SU-DHL-6 (cell line): ENCODE results near the gene MAP7D2.

Source experiments
- EZH2phosphoT487 ChIP-seq: fragments of 200-600 bp; sonication (generic), shearing (Covaris generic); conservative IDR thresholded peaks from 2 replicates; pipeline ENCODE4 v1.6.1; 2018; ENCODE audit warnings: mild to moderate bottlenecking, antibody characterized with exemption, low read length, moderate library complexity, mixed read lengths
- TF ChIP-seq, protein P1 (sequence below): fragments of 200-600 bp; sonication (generic); IDR thresholded peaks from one replicate; pipeline ENCODE4 v1.5.1; 2017; ENCODE audit warnings: antibody characterized with exemption, mild to moderate bottlenecking, low read length, moderate library complexity; ENCODE audit not compliant: insufficient read depth, poor library complexity, severe bottlenecking

DNA sequence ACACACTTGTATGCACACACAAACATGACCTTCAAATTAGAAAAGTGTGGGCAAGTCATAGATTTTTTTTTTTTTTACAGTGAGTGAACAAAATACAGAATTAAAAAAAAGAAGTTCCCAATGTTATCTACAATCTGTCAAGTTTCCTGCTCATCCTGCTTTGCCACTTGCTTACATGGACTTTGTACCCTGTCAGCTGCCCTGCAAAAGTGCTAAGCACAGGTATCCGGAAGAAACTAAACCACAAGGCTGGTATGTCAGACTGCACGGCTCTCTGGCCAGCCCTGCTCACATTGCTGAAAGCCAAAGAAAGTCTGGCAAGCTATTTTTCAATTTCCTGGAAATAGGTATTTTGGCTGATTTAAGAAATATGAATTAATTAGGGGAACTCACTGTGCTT, 87.0 kb downstream of the MAP7D2 start:
- TF ChIP-seq, protein P1, sequence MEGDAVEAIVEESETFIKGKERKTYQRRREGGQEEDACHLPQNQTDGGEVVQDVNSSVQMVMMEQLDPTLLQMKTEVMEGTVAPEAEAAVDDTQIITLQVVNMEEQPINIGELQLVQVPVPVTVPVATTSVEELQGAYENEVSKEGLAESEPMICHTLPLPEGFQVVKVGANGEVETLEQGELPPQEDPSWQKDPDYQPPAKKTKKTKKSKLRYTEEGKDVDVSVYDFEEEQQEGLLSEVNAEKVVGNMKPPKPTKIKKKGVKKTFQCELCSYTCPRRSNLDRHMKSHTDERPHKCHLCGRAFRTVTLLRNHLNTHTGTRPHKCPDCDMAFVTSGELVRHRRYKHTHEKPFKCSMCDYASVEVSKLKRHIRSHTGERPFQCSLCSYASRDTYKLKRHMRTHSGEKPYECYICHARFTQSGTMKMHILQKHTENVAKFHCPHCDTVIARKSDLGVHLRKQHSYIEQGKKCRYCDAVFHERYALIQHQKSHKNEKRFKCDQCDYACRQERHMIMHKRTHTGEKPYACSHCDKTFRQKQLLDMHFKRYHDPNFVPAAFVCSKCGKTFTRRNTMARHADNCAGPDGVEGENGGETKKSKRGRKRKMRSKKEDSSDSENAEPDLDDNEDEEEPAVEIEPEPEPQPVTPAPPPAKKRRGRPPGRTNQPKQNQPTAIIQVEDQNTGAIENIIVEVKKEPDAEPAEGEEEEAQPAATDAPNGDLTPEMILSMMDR: no peak
- TF ChIP-seq EZH2phosphoT487: no peak
